H1 (cell line): Measurements from ENCODE around the gene ACMSD.

Experiments
- BCL11A ChIP-seq, 2 experiments: IDR thresholded peaks; one replicate each; pipeline ENCODE4 v1.6.1; 2011; ENCODE audit warnings: low read depth in 2 of 2, low read length in 2 of 2, mild to moderate bottlenecking in 2 of 2
- POLR2A ChIP-seq, 2 experiments: IDR thresholded peaks; 1 replicate in 1 of 2; 2 replicates in 1 of 2; pipeline ENCODE4 v1.6.1; 2011; ENCODE audit warnings: low read depth in 2 of 2, low read length in 2 of 2, mild to moderate bottlenecking in 2 of 2; ENCODE audit errors: control extremely low read depth in 1 of 2
- TF ChIP-seq, protein P1 (sequence below), 3 experiments: IDR thresholded peaks; 1 replicate in 2 of 3; 2 replicates in 1 of 3; pipeline versions ENCODE4 v1.5.1 to v1.6.1; 2011; ENCODE audit warnings: low read length in 3 of 3, mild to moderate bottlenecking in 3 of 3, inconsistent platforms in 2 of 3, low read depth in 1 of 3, moderate library complexity in 1 of 3; ENCODE audit not compliant: insufficient read depth in 1 of 3; ENCODE audit errors: control extremely low read depth in 1 of 3
- TF ChIP-seq, protein P2 (sequence below): IDR thresholded peaks from 2 replicates; pipeline ENCODE4 v1.6.1; 2012; ENCODE audit warnings: inconsistent platforms

DNA sequence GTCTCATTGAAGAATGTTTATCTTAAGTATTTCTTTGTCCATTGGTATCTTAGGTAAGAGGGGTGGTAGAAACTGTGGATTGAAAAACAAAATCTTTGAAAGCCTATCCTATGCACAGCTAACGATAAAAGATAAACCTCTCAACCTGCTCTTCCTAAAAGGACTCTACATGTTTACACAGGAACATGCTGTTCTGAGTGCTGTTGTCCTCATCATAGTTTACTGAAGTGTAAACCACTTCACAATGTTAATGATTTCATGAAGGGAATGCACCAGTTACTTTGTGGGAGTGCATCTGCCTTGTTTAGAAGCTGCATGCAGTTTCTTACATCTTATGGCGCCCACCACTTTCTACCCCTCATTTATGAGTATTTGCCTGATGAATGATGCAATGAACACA is 1.2 kb downstream of the ACMSD start:
- TF ChIP-seq POLR2A (IDR thresholded peaks at IDR 0.05; ENCODE audit: control extremely low read depth in 1 of 2, low read depth in 2 of 2, low read length in 2 of 2) (no peak), BCL11A (IDR thresholded peaks at IDR 0.05; ENCODE audit: low read depth in 2 of 2, low read length in 2 of 2) (no peak)
- TF ChIP-seq, protein P1, sequence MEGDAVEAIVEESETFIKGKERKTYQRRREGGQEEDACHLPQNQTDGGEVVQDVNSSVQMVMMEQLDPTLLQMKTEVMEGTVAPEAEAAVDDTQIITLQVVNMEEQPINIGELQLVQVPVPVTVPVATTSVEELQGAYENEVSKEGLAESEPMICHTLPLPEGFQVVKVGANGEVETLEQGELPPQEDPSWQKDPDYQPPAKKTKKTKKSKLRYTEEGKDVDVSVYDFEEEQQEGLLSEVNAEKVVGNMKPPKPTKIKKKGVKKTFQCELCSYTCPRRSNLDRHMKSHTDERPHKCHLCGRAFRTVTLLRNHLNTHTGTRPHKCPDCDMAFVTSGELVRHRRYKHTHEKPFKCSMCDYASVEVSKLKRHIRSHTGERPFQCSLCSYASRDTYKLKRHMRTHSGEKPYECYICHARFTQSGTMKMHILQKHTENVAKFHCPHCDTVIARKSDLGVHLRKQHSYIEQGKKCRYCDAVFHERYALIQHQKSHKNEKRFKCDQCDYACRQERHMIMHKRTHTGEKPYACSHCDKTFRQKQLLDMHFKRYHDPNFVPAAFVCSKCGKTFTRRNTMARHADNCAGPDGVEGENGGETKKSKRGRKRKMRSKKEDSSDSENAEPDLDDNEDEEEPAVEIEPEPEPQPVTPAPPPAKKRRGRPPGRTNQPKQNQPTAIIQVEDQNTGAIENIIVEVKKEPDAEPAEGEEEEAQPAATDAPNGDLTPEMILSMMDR (IDR thresholded peaks at IDR 0.05; ENCODE audit: control extremely low read depth in 1 of 3, insufficient read depth in 1 of 3, low read depth in 1 of 3, low read length in 3 of 3): no peak
- TF ChIP-seq, protein P2, sequence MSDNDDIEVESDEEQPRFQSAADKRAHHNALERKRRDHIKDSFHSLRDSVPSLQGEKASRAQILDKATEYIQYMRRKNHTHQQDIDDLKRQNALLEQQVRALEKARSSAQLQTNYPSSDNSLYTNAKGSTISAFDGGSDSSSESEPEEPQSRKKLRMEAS: no peak
